ENCODE measurements around the gene MAGI2.

DNA sequence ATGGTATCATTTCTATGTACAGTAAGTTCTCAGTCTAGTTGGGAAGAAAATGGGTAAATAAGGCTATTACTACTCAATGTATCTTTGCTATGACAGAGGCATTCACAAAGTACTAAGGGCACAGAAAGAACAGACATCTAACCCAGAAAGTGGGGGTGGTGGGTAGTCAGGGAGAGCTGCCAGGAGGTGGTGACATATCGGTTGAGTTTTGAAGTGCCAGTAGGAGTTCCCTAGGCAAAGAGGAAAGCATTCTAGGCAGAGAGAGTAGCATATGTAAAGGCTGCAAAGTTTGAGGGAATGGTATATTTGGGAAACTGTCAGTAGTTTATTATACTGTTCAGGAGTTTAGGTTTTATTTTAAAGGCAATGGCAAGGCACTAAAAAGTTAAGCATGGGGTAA is 1372.1 kb downstream of the MAGI2 start:
- no peak for TF ChIP-seq CTCF (IDR thresholded peaks at IDR 0.05 in 2 of 3, conservative IDR thresholded peaks at IDR 0.05 in 1 of 3; ENCODE audit: borderline replicate concordance in 1 of 3, insufficient read depth in 1 of 3, low read depth in 2 of 3, low read length in 2 of 3)
- TF ChIP-seq POLR2A (IDR thresholded peaks at IDR 0.05; ENCODE audit: borderline replicate concordance, extremely low read depth, insufficient read depth, insufficient read length) = no peak
- no peak for TF ChIP-seq JUND (IDR thresholded peaks at IDR 0.05)
